SK-N-SH (cell line): Measurements from ENCODE around the gene VRK2. TPM values are rescaled to one million over a fixed set of nuclear protein-coding genes. Genes with fewer than 3 reads are reported as not detected.

Experiments used
- CTCF ChIA-PET: fragments of 300-600, 350-600 bp; formaldehyde crosslinking; extraction: SDS; loops from one replicate; lab custom pipeline; 2021; lab: Yijun Ruan, JAX
- POLR2A ChIA-PET: fragments of 350-600 bp; sonication (Branson Sonifier 250); formaldehyde crosslinking; extraction: SDS; loops from one replicate; lab custom pipeline; 2020; ENCODE audit warnings: antibody characterized with exemption, inconsistent platforms; lab: Yijun Ruan, JAX
- DNase-seq: peaks from one replicate; pipeline ENCODE4 v3.0.0; 2012
- H2AFZ ChIP-seq: fragments of 200-600 bp; sonication (generic); 2 replicates; pipeline ENCODE4 v1.8.1; 2016; ENCODE audit warnings: antibody characterized with exemption, mild to moderate bottlenecking, low read depth
- H3F3A ChIP-seq: fragments of 200-600 bp; sonication (generic); replicated peaks from 2 replicates; pipeline ENCODE3; 2016; ENCODE audit warnings: antibody characterized with exemption, mild to moderate bottlenecking; ENCODE audit not compliant: insufficient read depth
- H3K27ac ChIP-seq, 2 experiments: fragments of 200-500 bp in 1 of 2; fragments of 200-600 bp in 1 of 2; sonication (Bioruptor generic) in 1 of 2; sonication (generic), shearing (Covaris generic) in 1 of 2; 2 replicates each; pipeline versions ENCODE4 v1.5.1 to v1.6.1; 2014 to 2016; ENCODE audit warnings: low read depth in 2 of 2, inconsistent platforms in 1 of 2, low read length in 1 of 2, mild to moderate bottlenecking in 1 of 2, mixed read lengths in 1 of 2
- H3K27me3 ChIP-seq: fragments of 200-600 bp; sonication (generic), shearing (Covaris generic); 2 replicates; pipeline ENCODE4 v1.6.1; 2016; ENCODE audit warnings: mixed run types; ENCODE audit not compliant: insufficient read depth
- H3K36me3 ChIP-seq, 2 experiments: fragments of 200-500 bp in 1 of 2; fragments of 200-600 bp in 1 of 2; sonication (Bioruptor generic) in 1 of 2; sonication (generic) in 1 of 2; replicated peaks in 1 of 2; 2 replicates each; pipeline versions ENCODE3 to v1.5.1; 2014 to 2016; ENCODE audit warnings: low read length in 1 of 2, mild to moderate bottlenecking in 1 of 2; ENCODE audit not compliant: insufficient read depth in 2 of 2, control insufficient read depth in 1 of 2
- H3K4me1 ChIP-seq, 2 experiments: fragments of 200-500 bp in 1 of 2; fragments of 200-600 bp in 1 of 2; sonication (Bioruptor generic) in 1 of 2; sonication (generic), shearing (Covaris generic) in 1 of 2; 2 replicates each; pipeline versions ENCODE4 v1.5.1 to v1.6.1; 2014 to 2016; ENCODE audit warnings: low read depth in 1 of 2, low read length in 1 of 2, mixed run types in 1 of 2; ENCODE audit not compliant: insufficient read depth in 2 of 2, control insufficient read depth in 1 of 2
- H3K4me2 ChIP-seq: fragments of 200-600 bp; sonication (generic), shearing (Covaris generic); 2 replicates; pipeline ENCODE4 v1.6.1; 2017; ENCODE audit warnings: mixed run types
- H3K4me3 ChIP-seq, 2 experiments: fragments of 200-500 bp in 1 of 2; fragments of 200-600 bp in 1 of 2; sonication (Bioruptor generic) in 1 of 2; sonication (generic), shearing (Covaris generic) in 1 of 2; 2 replicates each; pipeline versions ENCODE4 v1.5.1 to v1.8.1; 2014 to 2016; ENCODE audit warnings: low read depth in 2 of 2, inconsistent platforms in 1 of 2, low read length in 1 of 2, mild to moderate bottlenecking in 1 of 2, mixed read lengths in 1 of 2, moderate library complexity in 1 of 2
- H3K79me2 ChIP-seq: fragments of 200-600 bp; sonication (generic); 2 replicates; pipeline ENCODE4 v1.8.1; 2017; ENCODE audit warnings: mild to moderate bottlenecking; ENCODE audit not compliant: insufficient read depth
- H3K9ac ChIP-seq: fragments of 200-600 bp; sonication (generic); 2 replicates; pipeline ENCODE4 v1.6.1; 2017; ENCODE audit warnings: mixed run types
- H3K9me2 ChIP-seq: fragments of 200-600 bp; sonication (generic); 2 replicates; pipeline ENCODE4 v1.6.1; 2017; ENCODE audit warnings: mixed run types
- H3K9me3 ChIP-seq: fragments of 200-600 bp; sonication (generic); 2 replicates; pipeline ENCODE4 v1.6.1; 2017; ENCODE audit warnings: mixed run types, mild to moderate bottlenecking, moderate library complexity
- H4K20me1 ChIP-seq: fragments of 200-600 bp; sonication (generic); 2 replicates; pipeline ENCODE4 v1.6.1; 2017; ENCODE audit warnings: mild to moderate bottlenecking, mixed run types; ENCODE audit not compliant: insufficient read depth
- CTCF ChIP-seq: fragments of 200-600 bp; sonication (generic); IDR thresholded peaks from 2 replicates; pipeline ENCODE4 v1.6.1; 2017; ENCODE audit warnings: antibody characterized with exemption, mild to moderate bottlenecking, moderate library complexity
- FOXM1 ChIP-seq: IDR thresholded peaks from 2 replicates; pipeline ENCODE4 v1.4.0; 2012; ENCODE audit warnings: low read depth, mild to moderate bottlenecking
- GABPA ChIP-seq: IDR thresholded peaks from 2 replicates; pipeline ENCODE4 v1.4.0; 2012; ENCODE audit warnings: low read depth, mild to moderate bottlenecking
- GATA2 ChIP-seq: sonication (generic); formaldehyde crosslinking; IDR thresholded peaks from 2 replicates; pipeline ENCODE4 v1.5.0; 2020; ENCODE audit warnings: mild to moderate bottlenecking, missing genetic modification reagents
- JUND ChIP-seq: IDR thresholded peaks from 2 replicates; pipeline ENCODE4 v1.4.0; 2012
- MEF2A ChIP-seq: IDR thresholded peaks from 2 replicates; pipeline ENCODE4 v1.4.0; 2012; ENCODE audit warnings: low read depth, borderline replicate concordance
- MXI1 ChIP-seq: IDR thresholded peaks from 2 replicates; pipeline ENCODE4 v1.6.1; 2012; ENCODE audit warnings: mild to moderate bottlenecking, low read depth, low read length, improper control_type of control experiment
- NRF1 ChIP-seq: IDR thresholded peaks from 2 replicates; pipeline ENCODE4 v1.6.1; 2012; ENCODE audit warnings: low read depth, mild to moderate bottlenecking, low read length
- RAD21 ChIP-seq: IDR thresholded peaks from 2 replicates; pipeline ENCODE4 v1.6.1; 2012; ENCODE audit warnings: mild to moderate bottlenecking, low read length
- RCOR1 ChIP-seq: fragments of 150-350 bp; IDR thresholded peaks from 2 replicates; pipeline ENCODE4 v1.6.1; 2017; ENCODE audit warnings: antibody characterized with exemption, low read length
- RXRA ChIP-seq: IDR thresholded peaks from 2 replicates; pipeline ENCODE4 v1.4.0; 2012; ENCODE audit warnings: low read depth, mild to moderate bottlenecking, borderline replicate concordance
- SIN3A ChIP-seq: IDR thresholded peaks from 2 replicates; pipeline ENCODE4 v1.6.1; 2012; ENCODE audit warnings: low read depth, mild to moderate bottlenecking, low read length, moderate library complexity, borderline replicate concordance
- TAF1 ChIP-seq: IDR thresholded peaks from 2 replicates; pipeline ENCODE4 v1.6.1; 2012; ENCODE audit warnings: low read depth, mild to moderate bottlenecking, low read length, moderate library complexity, borderline replicate concordance
- TCF12 ChIP-seq: IDR thresholded peaks from 2 replicates; pipeline ENCODE4 v1.4.0; 2012
- TEAD4 ChIP-seq: IDR thresholded peaks from 2 replicates; pipeline ENCODE4 v1.4.0; 2012; ENCODE audit warnings: mild to moderate bottlenecking, borderline replicate concordance; ENCODE audit not compliant: insufficient read depth
- USF1 ChIP-seq: IDR thresholded peaks from 2 replicates; pipeline ENCODE4 v1.4.0; 2012; ENCODE audit warnings: low read depth, borderline replicate concordance
- USF2 ChIP-seq: fragments of 150-350 bp; IDR thresholded peaks from 2 replicates; pipeline ENCODE4 v1.6.1; 2017; ENCODE audit warnings: antibody characterized with exemption, low read length, low read depth, borderline replicate concordance
- YY1 ChIP-seq: IDR thresholded peaks from 2 replicates; pipeline ENCODE4 v1.4.0; 2012; ENCODE audit warnings: low read depth, mild to moderate bottlenecking
- ZBTB33 ChIP-seq: IDR thresholded peaks from 2 replicates; pipeline ENCODE4 v1.4.0; 2012; ENCODE audit warnings: low read depth, borderline replicate concordance
- WGBS: methylation state at CpG from one replicate; pipeline ENCODE4 v1.1.6; 2017; ENCODE audit warnings: low lambda C conversion rate; 5-methylcytosine and 5-hydroxymethylcytosine counted together
- polyA plus RNA-seq, 3 experiments: library from polyadenylated mRNA; depleted of rRNA; stranded (reverse); fragments of >200 nt; gene quantifications; 2 replicates each; pipeline ENCODE4 v1.2.3, GENCODE V29; 2012

The VRK2 gene
- polyA plus RNA-seq, 1 of the 3 experiments (the other 2 are of a cell fraction), result not detected

- Histone ChIP-seq H3F3A (peaks cover 7% of the 10 kb centered on the region), H3K4me2 (no peak overlapping the region), H3K27ac (no peak overlapping the region), H3K9me2 (no peaks in the 10 kb centered on the region), H4K20me1 (no peaks in the 10 kb centered on the region), H3K9me3 (no peaks in the 10 kb centered on the region), H3K4me1 (peaks cover 0 to 8% of the 10 kb centered on the region in 2 experiments; a peak in 1 of 4 replicates), H3K9ac (no peak overlapping the region), H3K79me2 (no peaks in the 10 kb centered on the region), H3K4me3 (no peak overlapping the region), H3K27me3 (no peaks in the 10 kb centered on the region), H3K36me3 (no peaks in the 10 kb centered on the region), H2AFZ (no peak overlapping the region)
- CTCF ChIA-PET, result no interaction called here
- TF ChIP-seq MEF2A, result no peak
- no peak for TF ChIP-seq RCOR1
- no peak for TF ChIP-seq JUND
- no peak for TF ChIP-seq USF2
- no peak for TF ChIP-seq CTCF
- TF ChIP-seq FOXM1, result no peak
- TF ChIP-seq USF1, result no peak
- TF ChIP-seq RAD21, result no peak
- no peak for TF ChIP-seq ZBTB33
- no peak for TF ChIP-seq YY1
- no peak for TF ChIP-seq SIN3A
- TF ChIP-seq TCF12, result no peak
- no peak for TF ChIP-seq MXI1
- no peak for TF ChIP-seq NRF1
- no peak for TF ChIP-seq TEAD4
- TF ChIP-seq TAF1, result no peak
- TF ChIP-seq GATA2, result no peak
- no peak for TF ChIP-seq RXRA
- no peak for TF ChIP-seq GABPA
- POLR2A ChIA-PET, result no interaction called here
- 77% methylated on average over 3 of the region's 3 CpGs for WGBS
- no peak for DNase-seq
These were observed 1.4 kb downstream of the VRK2 start for GRCh38 chr2:58047961-58048360.
